Immature natural killer cell (primary cell): ENCODE data around the gene ALS2. TPM values are rescaled to one million over a fixed set of nuclear protein-coding genes. Genes with fewer than 3 reads are reported as not detected.
"Not testable (repeated sequence)": the region's sequence is repeated elsewhere in the genome, so short reads cannot be mapped to it uniquely, and the experiment has no call there.

ENCODE experiments used
- DNase-seq, 3 donors: peaks; one replicate each; pipeline ENCODE4 v3.0.0; 2022; ENCODE audit warnings: mixed read lengths in 1 of 3
- H3K27ac Mint-ChIP-seq, 6 donors: one replicate each; pipeline ENCODE4 v1.8.0; 2020; ENCODE audit warnings: mixed read lengths in 6 of 6, mild to moderate bottlenecking in 5 of 6, inconsistent platforms in 4 of 6, moderate library complexity in 3 of 6
- H3K27me3 Mint-ChIP-seq, 3 donors: one replicate each; pipeline ENCODE4 v1.8.0; 2020 to 2021; ENCODE audit warnings: low read depth in 3 of 3, mild to moderate bottlenecking in 3 of 3, mixed read lengths in 3 of 3, moderate library complexity in 3 of 3, inconsistent platforms in 1 of 3
- H3K36me3 Mint-ChIP-seq, 3 donors: one replicate each; pipeline ENCODE4 v1.8.0; 2020; ENCODE audit warnings: mixed read lengths in 3 of 3, inconsistent platforms in 2 of 3, mild to moderate bottlenecking in 2 of 3
- H3K4me1 Mint-ChIP-seq, 2 donors: one replicate each; pipeline ENCODE4 v1.8.0; 2020; ENCODE audit warnings: inconsistent platforms in 2 of 2, mild to moderate bottlenecking in 2 of 2, mixed read lengths in 2 of 2, moderate library complexity in 1 of 2
- H3K4me3 Mint-ChIP-seq, 5 donors: one replicate each; pipeline ENCODE4 v1.8.0; 2020; ENCODE audit warnings: mild to moderate bottlenecking in 5 of 5, mixed read lengths in 5 of 5, inconsistent platforms in 3 of 5, moderate library complexity in 3 of 5
- H3K9me3 Mint-ChIP-seq, 6 donors: one replicate each; pipeline ENCODE4 v1.8.0; 2020; ENCODE audit warnings: mild to moderate bottlenecking in 6 of 6, mixed read lengths in 6 of 6, inconsistent platforms in 4 of 6, moderate library complexity in 3 of 6
- polyA plus RNA-seq, 3 donors: library from polyadenylated mRNA; unstranded; fragments of 300-500 nt; fragmentation: Illumina TruSeq; gene quantifications; one replicate each; pipeline ENCODE4 v1.2.3, GENCODE V29; 2021

The ALS2 gene
- polyA plus RNA-seq, 3 donors from 2014 or later: 5.4 to 7.3 (median 6.5) TPM

- Mint-ChIP-seq H3K4me1 (peaks cover 15 to 17% of the 10 kb centered on the region in 2 donors), H3K36me3 (peaks cover 0 to 4% (median 0%) of the 10 kb centered on the region in 3 donors), H3K27me3 (peaks cover 11 to 19% (median 16%) of the 10 kb centered on the region in 3 donors), H3K27ac (no peak overlapping the region), H3K4me3 (no peak overlapping the region), H3K9me3 (no peaks in the 10 kb centered on the region)
- no peak for DNase-seq
Observed at GRCh38 chr2:201785135-201785534, 4.4 kb upstream of the ALS2 start.

- Mint-ChIP-seq H3K36me3 (peaks cover 0 to 4% (median 0%) of the 10 kb centered on the region in 3 donors), H3K27ac (no peak overlapping the region), H3K27me3 (peaks cover 11 to 19% (median 16%) of the 10 kb centered on the region in 3 donors), H3K4me1 (peaks cover 20 to 22% of the 10 kb centered on the region in 2 donors), H3K4me3 (no peak overlapping the region), H3K9me3 (no peaks in the 10 kb centered on the region)
- no peak for DNase-seq
Observed at GRCh38 chr2:201784563-201784962, 3.8 kb upstream of the ALS2 start.

GRCh38 chr2:201781557-201782051 is 871 bp upstream of the ALS2 start:
- Mint-ChIP-seq H3K9me3 (no peaks in the 10 kb centered on the region), H3K27me3 (peaks cover 7 to 17% (median 16%) of the 10 kb centered on the region in 3 donors), H3K36me3 (peaks cover 0 to 4% (median 0%) of the 10 kb centered on the region in 3 donors), H3K27ac (peak overlapping the region; percentile 87 to 100 (median 96)), H3K4me1 (peaks cover 22 to 34% of the 10 kb centered on the region in 2 donors), H3K4me3 (peak overlapping the region; percentile 93 to 100 (median 96))
- peak in 2 of 3 donors; percentile 2 to 4 for DNase-seq

- H3K27me3 Mint-ChIP-seq: peaks cover 7 to 17% (median 15%) of the 10 kb centered on the region in 3 donors
- H3K36me3 Mint-ChIP-seq: peaks cover 0 to 4% (median 0%) of the 10 kb centered on the region in 3 donors
- DNase-seq: no peak
- H3K27ac Mint-ChIP-seq: peak overlapping the region; percentile 72 to 95 (median 88)
- H3K4me3 Mint-ChIP-seq: peak overlapping the region; percentile 93 to 100 (median 96)
- peaks cover 22 to 34% of the 10 kb centered on the region in 2 donors for H3K4me1 Mint-ChIP-seq
- no peaks in the 10 kb centered on the region for H3K9me3 Mint-ChIP-seq
Observed at GRCh38 chr2:201779901-201780673, 646 bp downstream of the ALS2 start.

- H3K27me3 Mint-ChIP-seq: peaks cover 7 to 18% (median 14%) of the 10 kb centered on the region in 3 donors
- H3K9me3 Mint-ChIP-seq: no peaks in the 10 kb centered on the region
- peaks cover 22 to 41% of the 10 kb centered on the region in 2 donors for H3K4me1 Mint-ChIP-seq
- H3K36me3 Mint-ChIP-seq: peaks cover 0 to 4% (median 4%) of the 10 kb centered on the region in 3 donors
- H3K4me3 Mint-ChIP-seq: no peak overlapping the region
- no peak overlapping the region for H3K27ac Mint-ChIP-seq
- no peak for DNase-seq
Observed at GRCh38 chr2:201777869-201778268, 2.9 kb downstream of the ALS2 start.

GRCh38 chr2:201777043-201777442 is 3.7 kb downstream of the ALS2 start:
- Mint-ChIP-seq H3K4me3 (no peak overlapping the region), H3K27ac (no peak overlapping the region), H3K4me1 (peaks cover 22 to 41% of the 10 kb centered on the region in 2 donors), H3K36me3 (peaks cover 0 to 4% (median 4%) of the 10 kb centered on the region in 3 donors), H3K9me3 (no peaks in the 10 kb centered on the region), H3K27me3 (peaks cover 7 to 15% (median 13%) of the 10 kb centered on the region in 3 donors)
- DNase-seq: no peak

- H3K36me3 Mint-ChIP-seq: peaks cover 0 to 7% (median 0%) of the 10 kb centered on the region in 3 donors
- no peak overlapping the region for H3K27ac Mint-ChIP-seq
- H3K9me3 Mint-ChIP-seq: no peaks in the 10 kb centered on the region
- DNase-seq: no peak
- peaks cover 0 to 2% (median 2%) of the 10 kb centered on the region in 3 donors for H3K27me3 Mint-ChIP-seq
- peaks cover 9 to 27% of the 10 kb centered on the region in 2 donors for H3K4me1 Mint-ChIP-seq
- no peak overlapping the region for H3K4me3 Mint-ChIP-seq
Observed at GRCh38 chr2:201775326-201775725, 5.4 kb downstream of the ALS2 start.

GRCh38 chr2:201774546-201774945 is 6.2 kb downstream of the ALS2 start:
- Mint-ChIP-seq H3K27me3 (peaks cover 0 to 2% (median 2%) of the 10 kb centered on the region in 3 donors), H3K36me3 (peaks cover 0 to 7% (median 0%) of the 10 kb centered on the region in 3 donors), H3K4me3 (no peak overlapping the region), H3K27ac (no peak overlapping the region), H3K9me3 (no peaks in the 10 kb centered on the region), H3K4me1 (peaks cover 1 to 19% of the 10 kb centered on the region in 2 donors)
- no peak for DNase-seq

- peaks cover 0 to 7% (median 0%) of the 10 kb centered on the region in 3 donors for H3K36me3 Mint-ChIP-seq
- H3K27ac Mint-ChIP-seq: no peak overlapping the region
- H3K4me3 Mint-ChIP-seq: no peak overlapping the region
- no peaks in the 10 kb centered on the region for H3K9me3 Mint-ChIP-seq
- H3K4me1 Mint-ChIP-seq: peaks cover 0 to 17% of the 10 kb centered on the region in 2 donors
- H3K27me3 Mint-ChIP-seq: peaks cover 0 to 2% (median 2%) of the 10 kb centered on the region in 3 donors
- no peak for DNase-seq
Observed at GRCh38 chr2:201773990-201774389, 6.7 kb downstream of the ALS2 start.

- Mint-ChIP-seq H3K4me3 (no peak overlapping the region), H3K9me3 (no peaks in the 10 kb centered on the region), H3K36me3 (peaks cover 4 to 21% (median 7%) of the 10 kb centered on the region in 3 donors), H3K27ac (no peak overlapping the region), H3K27me3 (peaks cover 0 to 2% (median 2%) of the 10 kb centered on the region in 3 donors), H3K4me1 (peaks cover 0 to 7% of the 10 kb centered on the region in 2 donors)
- DNase-seq: no peak
Observed at GRCh38 chr2:201769666-201770373, 10.9 kb downstream of the ALS2 start.

GRCh38 chr2:201768918-201769317 is 11.8 kb downstream of the ALS2 start:
- H3K4me3 Mint-ChIP-seq: no peak overlapping the region
- DNase-seq: no peak
- H3K27me3 Mint-ChIP-seq: peaks cover 0 to 2% (median 1%) of the 10 kb centered on the region in 3 donors
- peaks cover 6 to 24% (median 7%) of the 10 kb centered on the region in 3 donors for H3K36me3 Mint-ChIP-seq
- no peaks in the 10 kb centered on the region for H3K9me3 Mint-ChIP-seq
- H3K27ac Mint-ChIP-seq: no peak overlapping the region
- peaks cover 0 to 3% of the 10 kb centered on the region in 2 donors for H3K4me1 Mint-ChIP-seq

GRCh38 chr2:201765799-201766198 is 14.9 kb downstream of the ALS2 start:
- Mint-ChIP-seq H3K4me1 (no peaks in the 10 kb centered on the region), H3K36me3 (peaks cover 14 to 31% (median 15%) of the 10 kb centered on the region in 3 donors), H3K27me3 (no peaks in the 10 kb centered on the region), H3K4me3 (no peak overlapping the region), H3K9me3 (no peaks in the 10 kb centered on the region), H3K27ac (no peak overlapping the region)
- no peak for DNase-seq

GRCh38 chr2:201764469-201764868 is 16.3 kb downstream of the ALS2 start:
- H3K27ac Mint-ChIP-seq, H3K9me3 Mint-ChIP-seq: not testable (repeated sequence)
- H3K36me3 Mint-ChIP-seq: peaks cover 19 to 37% (median 24%) of the 10 kb centered on the region in 3 donors

GRCh38 chr2:201761101-201761500 is 19.6 kb downstream of the ALS2 start:
- H3K4me1 Mint-ChIP-seq: no peaks in the 10 kb centered on the region
- H3K27me3 Mint-ChIP-seq: no peaks in the 10 kb centered on the region
- no peak overlapping the region for H3K4me3 Mint-ChIP-seq
- no peak for DNase-seq
- H3K27ac Mint-ChIP-seq: no peak overlapping the region
- H3K36me3 Mint-ChIP-seq: peaks cover 21 to 31% (median 24%) of the 10 kb centered on the region in 3 donors
- H3K9me3 Mint-ChIP-seq: no peaks in the 10 kb centered on the region

More at GRCh38 chr2:201764469-201764868, 16.3 kb downstream of the ALS2 start:
- not testable (repeated sequence) for H3K27me3 Mint-ChIP-seq, DNase-seq, H3K4me3 Mint-ChIP-seq, H3K4me1 Mint-ChIP-seq
